GM19468 (cell line): ENCODE measurements around the gene STXBP5.

Experiments
- ATAC-seq: cut with Tn5 transposase; IDR thresholded peaks from one replicate; pipeline ENCODE4 v1.9.1; 2021; ENCODE audit warnings: mild to moderate bottlenecking, moderate library complexity, moderate number of reproducible peaks; ENCODE audit not compliant: unreplicated experiment; ENCODE audit errors: extremely low read depth

The STXBP5 gene

GRCh38 chr6:147282566-147282959 is 78.3 kb downstream of the STXBP5 start:
- no peak for ATAC-seq

GRCh38 chr6:147283460-147283859 is 79.2 kb downstream of the STXBP5 start:
- no peak for ATAC-seq

GRCh38 chr6:147285087-147285855 is 81.1 kb downstream of the STXBP5 start:
- ATAC-seq: no peak

- no peak for ATAC-seq
Observed at GRCh38 chr6:147287869-147288271, 83.7 kb downstream of the STXBP5 start.

- no peak for ATAC-seq
Observed at GRCh38 chr6:147297124-147297523, 92.9 kb downstream of the STXBP5 start.

DNA sequence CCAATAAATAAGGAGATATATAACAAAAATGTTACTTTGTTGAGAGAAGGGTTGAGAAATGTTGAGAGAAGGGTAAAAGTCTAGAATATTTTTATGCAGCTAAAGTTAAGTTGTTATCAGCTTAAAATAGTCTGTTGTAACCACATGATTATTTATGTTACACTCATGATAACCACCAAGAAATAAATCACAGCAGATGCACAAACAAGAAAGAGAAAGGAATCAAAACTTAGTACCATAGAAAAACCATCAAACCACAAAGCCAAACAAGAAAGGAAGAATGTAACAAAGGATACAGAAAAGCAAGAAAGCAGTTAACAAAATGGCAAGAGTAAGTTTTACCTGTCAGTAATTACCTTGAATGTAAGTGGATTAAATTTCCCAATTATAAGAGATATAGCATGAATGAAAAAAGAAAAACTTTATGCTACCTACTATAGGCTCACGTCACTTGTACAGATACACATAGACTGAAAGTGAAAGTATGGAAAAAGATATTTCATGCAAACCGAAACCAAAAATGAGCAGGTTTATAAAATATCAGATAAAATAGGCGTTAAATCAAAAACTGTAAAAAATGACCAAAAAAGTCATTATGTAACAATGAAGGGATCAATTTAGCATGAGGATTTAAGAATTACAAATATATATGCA is 93.6 kb downstream of the STXBP5 start:
- ATAC-seq: no peak

GRCh38 chr6:147298461-147298860 is 94.2 kb downstream of the STXBP5 start:
- ATAC-seq: no peak

- ATAC-seq: no peak
Observed at GRCh38 chr6:147299035-147299434, 94.8 kb downstream of the STXBP5 start.

GRCh38 chr6:147301070-147301469 is 96.9 kb downstream of the STXBP5 start:
- no peak for ATAC-seq

DNA sequence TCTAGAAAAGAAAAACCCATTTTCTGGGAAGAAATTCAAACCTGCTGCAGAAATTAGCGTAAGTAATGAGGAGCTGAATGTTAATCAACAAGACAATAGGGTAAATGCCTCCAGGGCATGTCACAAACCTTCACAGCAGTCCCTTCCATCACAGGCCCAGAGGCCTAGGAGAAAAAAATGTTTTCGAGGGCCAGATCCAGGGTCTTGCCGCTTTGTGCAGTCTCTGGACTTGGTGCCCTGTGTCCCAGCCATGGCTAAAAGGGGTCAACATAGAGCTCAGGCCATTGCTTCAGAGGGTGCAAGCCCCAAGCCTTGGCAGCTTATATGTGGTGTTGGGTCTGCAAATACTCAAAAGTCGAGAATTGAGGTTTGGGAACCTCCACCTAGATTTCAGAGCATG is 99.8 kb downstream of the STXBP5 start:
- no peak for ATAC-seq

GRCh38 chr6:147310521-147310920 is 106.3 kb downstream of the STXBP5 start:
- ATAC-seq: no peak

DNA sequence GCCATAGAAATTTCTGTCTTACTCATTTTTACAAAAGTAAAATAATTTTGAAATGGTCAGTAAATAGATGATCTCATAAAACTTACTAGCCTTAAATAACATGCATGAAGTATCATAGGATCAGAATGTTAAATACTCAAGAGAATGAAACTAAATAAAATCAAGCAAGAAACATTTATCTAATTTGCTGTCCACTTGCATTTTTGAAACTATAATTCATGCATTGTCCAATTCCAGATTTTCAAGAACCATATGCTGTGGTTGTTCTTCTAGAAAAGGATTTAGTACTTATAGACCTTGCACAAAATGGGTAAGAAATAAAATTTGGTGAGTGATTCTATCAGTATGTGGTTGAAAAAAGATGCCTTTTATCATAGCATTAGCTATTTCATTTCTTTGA is 107.0 kb downstream of the STXBP5 start:
- no peak for ATAC-seq

DNA sequence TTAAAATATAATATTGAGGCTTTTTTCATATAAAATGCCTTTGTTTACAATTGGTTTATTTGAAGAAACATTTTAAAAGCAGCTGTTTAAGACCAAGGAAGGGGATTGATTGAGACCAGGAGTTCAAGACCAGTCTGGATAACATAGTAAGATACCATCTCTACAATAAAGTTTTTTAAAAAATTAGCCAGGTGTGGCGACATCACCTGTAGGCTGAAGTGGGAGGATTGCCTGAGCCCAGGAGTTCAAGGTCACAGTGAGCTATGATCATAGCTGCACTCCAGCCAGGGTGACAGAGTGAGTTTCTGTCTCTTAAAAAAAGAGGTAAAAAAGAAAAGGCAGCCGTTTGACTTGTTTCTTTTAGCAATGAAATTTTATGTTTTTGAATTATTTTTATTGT is 117.0 kb downstream of the STXBP5 start:
- ATAC-seq: no peak

- peak; percentile 95 for ATAC-seq
Observed at GRCh38 chr6:147322299-147323162, 118.3 kb downstream of the STXBP5 start.

GRCh38 chr6:147325557-147325956 is 121.3 kb downstream of the STXBP5 start:
- no peak for ATAC-seq

- ATAC-seq: no peak
Observed at GRCh38 chr6:147331401-147331800, 127.2 kb downstream of the STXBP5 start.

DNA sequence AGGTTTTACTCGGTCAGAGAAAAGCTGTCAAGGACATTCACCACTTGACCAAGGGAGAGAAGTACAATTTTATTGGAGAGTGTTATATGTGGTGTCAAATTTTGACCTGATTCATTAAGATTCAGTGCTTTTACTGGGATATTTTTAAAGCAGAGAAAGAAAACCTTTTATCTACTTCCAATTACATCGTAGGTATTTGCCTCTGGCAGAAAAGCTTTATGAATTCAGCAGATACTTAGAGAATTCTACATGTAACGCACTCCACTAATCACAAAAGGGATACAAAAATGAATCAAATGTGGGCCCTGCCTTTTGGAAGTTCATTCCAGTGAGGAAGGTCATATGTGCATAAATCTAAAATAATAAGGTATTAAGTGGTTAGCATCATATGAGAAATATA is 133.7 kb downstream of the STXBP5 start:
- no peak for ATAC-seq

DNA sequence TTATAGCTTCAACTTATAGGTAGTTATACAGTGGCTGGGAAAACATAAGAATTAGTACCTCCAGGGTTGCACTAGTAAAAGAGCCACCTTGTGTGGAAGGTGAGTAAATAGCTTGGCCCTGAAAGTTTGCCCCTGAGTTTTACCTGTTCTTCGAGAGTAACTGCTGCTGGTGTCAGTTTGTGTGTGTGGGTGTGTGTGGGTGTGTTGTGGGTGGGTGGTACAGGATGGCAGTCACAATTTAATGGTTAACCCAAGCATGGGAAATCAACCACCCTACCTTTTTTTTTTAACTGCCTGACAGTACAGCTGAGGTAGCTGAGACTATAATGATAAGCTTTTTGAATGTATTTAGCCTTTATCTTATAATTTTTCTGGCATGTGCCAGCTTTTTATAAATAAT is 137.3 kb downstream of the STXBP5 start:
- ATAC-seq: no peak

- ATAC-seq: no peak
Observed at GRCh38 chr6:147345902-147346301, 141.7 kb downstream of the STXBP5 start.

DNA sequence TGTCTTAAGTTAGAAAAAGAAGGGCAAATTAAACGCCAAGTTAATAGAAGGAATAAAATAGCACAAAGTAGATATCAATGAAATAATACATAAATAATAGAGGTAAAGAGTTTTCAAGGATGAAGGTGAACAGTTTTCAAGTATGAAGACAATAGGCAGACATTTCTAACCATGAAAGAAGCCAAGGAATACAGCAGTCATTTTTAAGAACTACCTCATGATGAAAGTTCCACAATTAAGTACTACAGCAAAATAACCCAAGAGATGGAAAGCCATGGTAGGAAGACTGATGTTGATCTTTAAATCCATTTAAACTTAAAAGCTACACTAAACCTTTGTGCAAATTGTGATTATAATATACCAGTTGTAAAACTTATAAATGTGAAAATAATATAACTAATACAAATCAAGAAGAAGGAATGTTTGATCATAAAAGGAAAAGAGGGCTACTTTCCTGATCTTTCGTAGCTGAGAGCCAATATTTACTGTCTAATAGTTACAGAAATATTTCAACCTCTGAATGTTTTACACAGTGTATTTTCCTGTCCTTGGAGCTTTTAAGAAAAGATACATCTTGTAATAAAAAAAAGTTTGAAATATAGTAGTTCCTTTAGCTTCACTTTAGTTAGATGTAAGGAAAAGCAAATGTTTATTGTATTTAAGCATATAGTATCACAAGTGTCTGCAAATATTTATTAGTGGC is 143.1 kb downstream of the STXBP5 start:
- no peak for ATAC-seq
